Measurements from ENCODE around the gene ACTR3C. TPM values are rescaled to one million over a fixed set of nuclear protein-coding genes. Genes with fewer than 3 reads are reported as not detected.

Gene ACTR3C
- total RNA-seq, 1 experiment from 2014 or later = 2.2 TPM

DNA sequence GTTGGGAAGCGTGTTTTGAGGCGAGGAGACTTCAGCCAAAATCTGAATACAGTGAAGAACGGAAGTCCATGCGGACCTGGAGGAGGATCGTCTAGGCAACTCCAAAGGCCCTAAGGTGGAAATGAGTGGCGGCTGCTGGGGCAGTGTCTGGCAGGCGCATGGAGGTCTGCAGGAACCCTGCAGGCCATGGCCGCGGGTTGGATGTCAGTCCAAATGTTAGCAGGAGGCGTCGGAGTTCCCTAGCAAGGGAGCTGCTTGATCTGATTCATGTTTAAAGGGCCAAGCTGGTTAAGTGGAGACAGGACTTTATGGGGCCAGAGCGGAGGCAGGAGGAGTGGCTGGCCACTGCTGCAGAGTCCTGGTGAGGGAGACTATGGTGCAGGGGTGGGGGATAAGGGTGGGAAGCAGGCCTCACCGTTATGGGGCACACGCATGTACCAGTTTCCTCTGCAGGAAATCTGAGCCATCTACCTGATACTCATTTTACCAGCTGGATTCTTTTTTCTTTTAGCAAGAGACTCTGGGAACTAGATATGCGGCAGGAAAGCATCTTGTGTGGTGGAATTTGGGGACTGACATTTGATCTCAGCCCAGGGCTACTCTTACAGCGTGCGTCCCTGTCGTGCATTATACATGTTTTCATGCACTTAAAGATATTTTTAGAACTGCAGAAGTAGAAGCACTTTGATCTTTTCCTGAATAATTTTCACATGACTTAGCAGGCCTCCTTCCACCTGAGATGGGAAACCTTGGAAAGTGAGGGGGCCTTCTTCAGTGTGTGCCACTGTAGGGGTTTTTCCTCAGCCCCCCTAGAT, 38.7 kb upstream of the ACTR3C start:
- H3K4me3 Mint-ChIP-seq = peak overlapping the region in 1 of 2 experiments; percentile 20; a peak in 1 of 5 replicates
- H3K9me3 ChIP-seq (ENCODE audit: control insufficient read depth, low read depth, low read length) = no peaks in the 10 kb centered on the region
- no peak overlapping the region for H3K56ac ChIP-seq (ENCODE audit: insufficient read length, low read depth, low read length)
- H3K4ac ChIP-seq (ENCODE audit: low read depth, low read length) = no peak overlapping the region
- H2BK120ac ChIP-seq (ENCODE audit: low read depth, low read length, poor library complexity, severe bottlenecking) = no peak overlapping the region
- no peak overlapping the region for H3K4me2 ChIP-seq (ENCODE audit: insufficient read depth, insufficient read length, low read length)
- H2BK12ac ChIP-seq (ENCODE audit: insufficient read length, low read depth, low read length) = no peak overlapping the region
- no peak overlapping the region for H4K8ac ChIP-seq (replicated peaks; ENCODE audit: insufficient read length, low read depth, low read length)
- H3K18ac ChIP-seq (ENCODE audit: insufficient read length, low read depth, low read length) = no peak overlapping the region
- no peaks in the 10 kb centered on the region for H4K20me1 ChIP-seq (ENCODE audit: control insufficient read depth, insufficient read depth, insufficient read length)
- no peaks in the 10 kb centered on the region for H3K27me3 ChIP-seq (ENCODE audit: insufficient read depth, low read length)
- H3K36me3 Mint-ChIP-seq (ENCODE audit: insufficient read depth in 1 of 3, low read depth in 3 of 3) = peaks cover 0 to 4% (median 0%) of the 10 kb centered on the region in 3 experiments; a peak in 1 of 7 replicates
- no peak overlapping the region for H2BK5ac ChIP-seq (ENCODE audit: insufficient read length, low read length)
- peaks cover 42 to 50% of the 10 kb centered on the region in 2 experiments for H3K4me1 Mint-ChIP-seq
- H2AK5ac ChIP-seq (ENCODE audit: insufficient read length, low read length) = no peak overlapping the region
- H2BK15ac ChIP-seq (ENCODE audit: low read depth, low read length) = no peak overlapping the region
- peak overlapping the region; percentile 14 to 77 (median 20); a peak in 5 of 7 replicates for H3K27ac Mint-ChIP-seq
- H3K79me1 ChIP-seq (ENCODE audit: insufficient read depth, low read depth, low read length, poor library complexity, severe bottlenecking) = no peaks in the 10 kb centered on the region
- no peak overlapping the region for H2BK20ac ChIP-seq (ENCODE audit: low read depth, low read length, poor library complexity, severe bottlenecking)
- H2AFZ ChIP-seq (ENCODE audit: low read length) = no peak overlapping the region
- H3K27me3 Mint-ChIP-seq (ENCODE audit: low read depth) = peaks cover 1% of the 10 kb centered on the region
- H3K9ac ChIP-seq (ENCODE audit: extremely low read depth, insufficient read length, low read length) = no peak overlapping the region
- WGBS (ENCODE audit: extremely low coverage, insufficient read length, low lambda C conversion rate) = no CpG with 5 or more reads among the region's 18 CpGs
- peak overlapping the region; percentile 30; the same call in 1 of the 2 replicates for H3K14ac ChIP-seq (ENCODE audit: insufficient read depth, low read length)
- no peaks in the 10 kb centered on the region for H3K79me2 ChIP-seq (ENCODE audit: insufficient read depth, low read length)
- H3T11ph ChIP-seq (ENCODE audit: low read length) = no peak overlapping the region
- no peak overlapping the region for H3K27ac ChIP-seq (ENCODE audit: insufficient read length, low read depth, low read length)
- H4K5ac ChIP-seq (ENCODE audit: insufficient read length, low read depth, low read length) = no peak overlapping the region
- no peak for TF ChIP-seq CTCF (conservative IDR thresholded peaks at IDR 0.05)
- H3K9me3 Mint-ChIP-seq = peaks cover 4 to 7% of the 10 kb centered on the region in 2 experiments; a peak in 3 of 5 replicates
- no peak for DNase-seq
- H3K23ac ChIP-seq (ENCODE audit: insufficient read length, low read depth, low read length) = no peak overlapping the region
- no peaks in the 10 kb centered on the region for H3K23me2 ChIP-seq (ENCODE audit: insufficient read length, low read depth, low read length, poor library complexity, severe bottlenecking)
- no peak overlapping the region for H4K91ac ChIP-seq (ENCODE audit: insufficient read length, low read depth, low read length)
- H3K4me1 ChIP-seq (ENCODE audit: insufficient read depth, low read length) = 0 out of 2 replicates have a peak, but pooled peaks cover 3% of the 10 kb centered on the region

Data from H9 (cell line).